Mucosa of stomach (tissue), 1 donor: ENCODE measurements around the gene GPR68.

ENCODE experiments used
- H3K27me3 ChIP-seq: one replicate; pipeline ENCODE4 v1.7.0; 2013; ENCODE audit warnings: mild to moderate bottlenecking, low read length; ENCODE audit not compliant: control insufficient read depth, insufficient read depth
- H3K36me3 ChIP-seq: one replicate; pipeline ENCODE4 v1.7.0; 2013; ENCODE audit warnings: low read length; ENCODE audit not compliant: control insufficient read depth, insufficient read depth
- H3K4me1 ChIP-seq: one replicate; pipeline ENCODE4 v1.7.0; 2013; ENCODE audit warnings: mild to moderate bottlenecking, low read length; ENCODE audit not compliant: control insufficient read depth, insufficient read depth
- H3K4me3 ChIP-seq: one replicate; pipeline ENCODE4 v1.7.0; 2013; ENCODE audit warnings: low read length
- H3K9ac ChIP-seq: one replicate; pipeline ENCODE4 v1.7.0; 2013; ENCODE audit warnings: mild to moderate bottlenecking, low read length, moderate library complexity
- H3K9me3 ChIP-seq: one replicate; pipeline ENCODE4 v1.7.0; 2013; ENCODE audit warnings: mild to moderate bottlenecking, low read length, moderate library complexity; ENCODE audit not compliant: control insufficient read depth
- donor health status: Pancreatic carcinoma.

The GPR68 gene, protein sequence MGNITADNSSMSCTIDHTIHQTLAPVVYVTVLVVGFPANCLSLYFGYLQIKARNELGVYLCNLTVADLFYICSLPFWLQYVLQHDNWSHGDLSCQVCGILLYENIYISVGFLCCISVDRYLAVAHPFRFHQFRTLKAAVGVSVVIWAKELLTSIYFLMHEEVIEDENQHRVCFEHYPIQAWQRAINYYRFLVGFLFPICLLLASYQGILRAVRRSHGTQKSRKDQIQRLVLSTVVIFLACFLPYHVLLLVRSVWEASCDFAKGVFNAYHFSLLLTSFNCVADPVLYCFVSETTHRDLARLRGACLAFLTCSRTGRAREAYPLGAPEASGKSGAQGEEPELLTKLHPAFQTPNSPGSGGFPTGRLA

DNA sequence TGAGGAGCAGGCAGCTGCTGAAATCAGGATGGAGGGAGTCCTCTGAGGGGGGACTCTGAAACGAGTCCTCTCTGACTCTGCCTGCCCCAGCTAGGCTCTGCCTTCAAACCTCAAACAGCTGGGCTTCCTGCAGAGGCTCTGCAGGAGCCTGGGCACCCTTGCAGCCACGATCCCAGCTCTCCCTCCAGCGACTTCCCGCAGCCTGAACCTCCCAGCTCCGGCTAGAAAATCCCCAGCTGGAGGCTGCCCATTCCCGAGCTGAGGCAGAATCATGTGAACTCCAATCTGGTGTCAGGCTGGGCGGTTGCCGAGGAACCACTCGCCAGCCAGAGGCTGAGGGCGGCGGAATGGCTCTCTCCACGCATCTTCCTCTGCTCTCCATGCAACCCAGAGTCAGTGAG, at the start of gene GPR68:
Gene GPR68, minus strand, starts transcription at position 204 of the 401 bp plus-strand sequence. CDS start 9,654 bp downstream, outside the sequence.
- H3K4me1 ChIP-seq: peaks cover 16% of the 10 kb centered on the region
- peaks cover 4% of the 10 kb centered on the region for H3K27me3 ChIP-seq
- H3K9me3 ChIP-seq: no peaks in the 10 kb centered on the region
- no peaks in the 10 kb centered on the region for H3K36me3 ChIP-seq
- peak within 1 kb of the TSS; percentile 14 for H3K4me3 ChIP-seq
- H3K9ac ChIP-seq: peak within 1 kb of the TSS; percentile 53

DNA sequence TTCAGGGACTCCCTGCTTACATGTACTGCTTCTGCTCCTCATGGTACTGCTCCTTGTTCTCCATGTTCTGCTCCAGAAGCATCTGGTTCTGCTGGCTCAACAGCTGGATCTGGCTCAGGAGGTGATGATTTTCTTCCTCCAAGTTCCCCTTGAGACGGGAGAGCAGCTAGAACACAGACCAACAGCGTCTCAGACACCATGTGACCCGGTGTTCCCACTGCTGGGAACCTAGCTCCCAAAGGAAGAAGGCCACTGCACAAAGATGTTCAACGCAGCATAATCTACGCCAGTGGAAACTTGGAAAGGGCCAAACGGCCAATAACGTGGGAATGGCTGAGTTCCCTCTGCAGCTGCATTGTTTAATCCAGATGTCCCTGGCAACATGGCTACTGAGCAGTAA, 49.6 kb upstream of the GPR68 start:
- H3K27me3 ChIP-seq: no peaks in the 10 kb centered on the region
- no peaks in the 10 kb centered on the region for H3K4me1 ChIP-seq
- no peaks in the 10 kb centered on the region for H3K9me3 ChIP-seq
- no peak overlapping the region for H3K9ac ChIP-seq
- H3K36me3 ChIP-seq: peaks cover 12% of the 10 kb centered on the region
- no peak overlapping the region for H3K4me3 ChIP-seq

DNA sequence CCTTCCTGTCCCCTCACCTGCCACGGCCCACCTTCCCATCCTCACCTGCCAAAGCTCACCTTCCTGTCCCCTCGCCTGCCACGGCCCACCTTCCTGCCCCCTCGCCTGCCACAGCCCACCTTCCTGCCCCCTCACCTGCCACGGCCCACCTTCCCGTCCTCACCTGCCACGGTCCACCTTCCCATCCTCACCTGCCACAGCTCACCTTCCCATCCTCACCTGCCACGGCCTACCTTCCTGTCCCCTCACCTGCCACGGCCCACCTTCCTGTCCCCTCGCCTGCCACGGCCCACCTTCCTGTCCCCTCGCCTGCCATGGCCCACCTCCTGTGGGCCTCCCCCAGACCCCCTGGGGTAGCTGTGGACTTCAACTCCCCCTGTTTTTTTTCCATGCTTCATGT, 48.8 kb upstream of the GPR68 start:
- no peaks in the 10 kb centered on the region for H3K27me3 ChIP-seq
- H3K9ac ChIP-seq: no peak overlapping the region
- H3K36me3 ChIP-seq: peaks cover 12% of the 10 kb centered on the region
- no peaks in the 10 kb centered on the region for H3K4me1 ChIP-seq
- no peaks in the 10 kb centered on the region for H3K9me3 ChIP-seq
- H3K4me3 ChIP-seq: no peak overlapping the region

DNA sequence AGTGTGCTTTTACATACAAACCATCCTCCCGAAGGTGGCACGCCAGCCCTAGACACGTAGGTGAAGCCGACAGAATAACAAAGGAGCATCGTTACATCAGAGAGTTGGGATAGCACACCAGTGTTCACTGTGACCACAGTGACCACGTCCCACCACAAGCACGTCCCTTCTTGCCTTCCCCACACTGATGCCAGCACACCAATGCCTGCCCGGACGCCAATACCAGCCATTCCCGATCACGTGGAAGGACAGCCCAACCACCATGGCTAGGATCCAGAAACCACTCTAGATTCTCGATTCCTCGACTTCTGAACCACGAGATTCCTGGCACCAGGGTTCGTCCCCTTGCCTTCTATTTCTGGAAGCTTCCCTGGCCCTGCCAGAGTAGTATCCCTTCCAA, 48.0 kb upstream of the GPR68 start:
- no peaks in the 10 kb centered on the region for H3K4me1 ChIP-seq
- no peak overlapping the region for H3K4me3 ChIP-seq
- no peaks in the 10 kb centered on the region for H3K9me3 ChIP-seq
- peaks cover 12% of the 10 kb centered on the region for H3K36me3 ChIP-seq
- H3K27me3 ChIP-seq: no peaks in the 10 kb centered on the region
- no peak overlapping the region for H3K9ac ChIP-seq

DNA sequence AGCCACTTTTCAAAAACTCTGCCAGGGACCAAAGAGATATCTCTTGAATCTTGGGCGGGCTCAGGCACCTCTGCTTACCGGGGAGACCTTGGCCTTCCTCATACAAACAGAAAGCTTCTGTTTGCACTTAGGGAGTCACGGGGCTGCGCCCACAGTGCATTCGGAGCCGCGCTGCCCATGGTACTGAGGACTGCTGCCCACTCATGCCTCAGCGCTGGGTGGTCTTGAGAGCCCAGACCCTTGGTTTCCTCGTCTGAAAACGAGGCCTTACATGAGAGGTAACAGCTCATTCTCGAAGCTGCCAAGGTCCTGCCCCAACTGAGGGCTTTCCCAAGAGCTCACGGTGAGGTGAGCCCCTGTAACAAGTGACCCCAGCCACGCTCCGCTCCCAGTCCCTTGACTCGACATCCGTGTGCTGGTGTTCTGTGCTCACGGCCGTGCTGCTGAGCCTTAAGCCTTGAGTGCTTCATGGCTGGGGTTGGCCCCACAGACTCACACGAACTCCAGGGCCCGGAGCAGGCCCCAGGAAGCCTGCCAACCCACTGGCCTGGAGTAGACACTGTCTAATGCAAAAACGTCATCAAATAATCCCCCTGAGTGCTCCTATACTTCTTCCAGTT, 47.4 kb upstream of the GPR68 start:
- no peak overlapping the region for H3K9ac ChIP-seq
- no peak overlapping the region for H3K4me3 ChIP-seq
- H3K27me3 ChIP-seq: no peaks in the 10 kb centered on the region
- H3K36me3 ChIP-seq: peaks cover 9% of the 10 kb centered on the region
- no peaks in the 10 kb centered on the region for H3K4me1 ChIP-seq
- H3K9me3 ChIP-seq: no peaks in the 10 kb centered on the region

DNA sequence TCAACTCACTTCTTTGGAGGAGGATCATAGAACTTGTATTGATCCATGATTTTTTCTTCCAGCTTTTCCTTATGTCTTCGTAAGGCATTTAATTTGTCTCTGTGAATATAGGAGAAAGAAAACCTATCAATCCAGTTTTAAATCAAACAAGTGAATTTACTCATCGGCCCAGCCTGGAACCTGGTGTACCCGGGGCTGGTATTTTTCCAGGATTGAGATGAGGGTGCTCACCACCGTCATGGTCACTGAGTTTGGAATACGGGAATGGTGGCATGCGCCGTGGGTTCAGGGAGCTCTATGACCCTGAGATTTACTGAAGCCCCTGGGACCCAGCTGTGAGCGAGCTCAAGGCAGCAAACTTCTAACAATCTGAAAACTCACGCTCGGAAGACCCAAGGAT, 46.5 kb upstream of the GPR68 start:
- H3K4me3 ChIP-seq: no peak overlapping the region
- no peaks in the 10 kb centered on the region for H3K9me3 ChIP-seq
- no peak overlapping the region for H3K9ac ChIP-seq
- H3K27me3 ChIP-seq: no peaks in the 10 kb centered on the region
- H3K4me1 ChIP-seq: no peaks in the 10 kb centered on the region
- peaks cover 1% of the 10 kb centered on the region for H3K36me3 ChIP-seq

DNA sequence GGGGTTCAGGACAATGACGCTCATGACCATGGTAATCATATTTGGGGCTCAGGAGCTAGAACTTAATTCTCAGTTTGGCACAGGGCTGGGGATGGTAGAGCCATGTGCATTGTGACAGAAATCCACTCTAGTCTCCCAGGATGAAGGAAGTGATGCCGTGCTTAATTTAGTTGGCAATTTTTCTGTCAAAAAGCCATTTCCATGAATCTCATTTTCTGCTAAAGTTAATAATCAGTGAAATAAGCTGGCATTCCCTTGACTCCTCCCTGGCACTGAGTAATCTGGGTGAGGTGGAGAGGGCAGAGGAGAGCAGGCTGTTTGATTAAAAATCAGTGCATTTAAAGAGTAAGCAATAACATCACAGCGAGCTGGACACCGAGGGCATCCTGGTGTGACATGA, 45.0 kb upstream of the GPR68 start:
- Histone ChIP-seq H3K27me3 (no peaks in the 10 kb centered on the region), H3K4me1 (no peaks in the 10 kb centered on the region), H3K4me3 (no peak overlapping the region), H3K9ac (no peak overlapping the region), H3K9me3 (no peaks in the 10 kb centered on the region), H3K36me3 (no peaks in the 10 kb centered on the region)

DNA sequence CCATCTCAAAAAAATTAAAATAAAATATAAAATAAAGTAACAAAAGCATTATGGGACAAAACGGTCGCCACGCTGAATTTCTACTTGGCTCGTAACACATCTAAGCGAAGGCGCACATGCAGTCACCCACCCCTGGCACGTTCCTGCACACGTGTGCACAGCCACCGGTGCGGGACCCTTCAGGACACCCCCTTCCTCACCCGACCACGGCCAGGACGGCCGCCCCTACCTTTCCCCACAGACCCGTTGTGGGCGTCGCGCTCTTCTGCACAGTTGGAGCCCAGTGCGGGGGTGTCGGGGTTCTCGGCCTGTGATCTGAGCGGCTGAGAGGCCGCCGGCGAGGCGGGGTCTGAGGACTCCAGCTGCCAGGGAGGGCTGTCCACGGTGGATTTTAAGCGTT, 44.4 kb upstream of the GPR68 start:
- Histone ChIP-seq H3K4me1 (no peaks in the 10 kb centered on the region), H3K36me3 (no peaks in the 10 kb centered on the region)

DNA sequence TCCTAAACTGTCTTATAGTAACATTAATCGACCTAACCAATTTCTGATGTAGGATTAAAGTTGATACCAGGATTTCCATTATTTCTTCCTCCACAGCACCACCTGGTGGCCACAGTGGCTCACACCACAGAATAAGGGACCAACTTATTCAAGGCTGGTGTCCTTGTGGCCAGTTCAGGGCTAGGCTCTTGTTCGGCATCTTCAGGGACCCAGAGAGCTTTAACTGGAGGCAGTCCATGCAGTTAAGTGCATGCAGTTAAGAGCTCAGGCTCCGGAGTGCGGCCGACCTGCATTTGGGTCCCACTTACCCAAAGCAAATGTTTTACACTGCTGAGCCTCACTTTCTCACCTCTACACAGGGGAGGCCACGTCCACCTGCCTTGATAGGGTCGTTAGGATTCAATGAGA, 42.0 kb upstream of the GPR68 start:
- Histone ChIP-seq H3K36me3 (no peaks in the 10 kb centered on the region), H3K4me1 (no peaks in the 10 kb centered on the region), H3K27me3 (no peaks in the 10 kb centered on the region), H3K9ac (no peak overlapping the region), H3K9me3 (no peaks in the 10 kb centered on the region), H3K4me3 (no peak overlapping the region)

More for the DNA sequence above, 44.4 kb upstream of the GPR68 start:
- Histone ChIP-seq H3K9ac (no peak overlapping the region), H3K4me3 (no peak overlapping the region), H3K9me3 (no peaks in the 10 kb centered on the region), H3K27me3 (no peaks in the 10 kb centered on the region)

DNA sequence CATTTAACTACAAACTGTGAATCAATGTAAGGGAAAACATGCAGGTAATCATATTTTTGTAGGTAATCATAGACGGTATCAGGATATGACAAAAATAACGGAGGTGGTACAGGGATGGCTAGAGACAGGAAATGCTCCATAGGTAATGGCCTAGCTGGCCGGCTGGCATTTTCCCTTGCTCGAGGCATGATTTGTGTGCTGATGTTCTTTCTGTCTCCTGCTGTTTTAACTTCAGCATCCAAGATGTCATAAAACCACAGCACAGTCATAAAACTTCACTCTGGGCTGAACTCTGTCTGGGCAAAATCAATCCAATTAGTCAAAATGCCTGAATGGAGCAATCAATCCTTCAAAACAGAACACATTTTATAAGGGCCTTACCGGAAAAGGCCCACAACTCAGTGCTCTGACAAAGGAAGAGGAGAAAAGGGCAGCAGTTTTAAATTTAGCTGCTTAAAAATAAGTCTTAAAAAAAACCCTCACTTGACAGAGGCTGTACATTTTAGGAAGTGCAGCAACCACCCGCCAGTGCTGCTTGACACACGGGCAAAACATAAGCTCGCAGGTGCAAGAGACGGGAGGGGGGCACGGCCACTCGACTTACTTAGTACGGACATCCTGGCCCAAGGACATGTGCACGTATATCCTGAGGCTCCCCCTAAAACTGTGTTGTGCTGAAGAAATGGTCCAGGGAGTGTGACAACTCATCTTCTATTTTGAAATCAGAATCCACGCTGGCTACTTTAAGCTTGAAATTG, 40.5 kb upstream of the GPR68 start:
- no peak overlapping the region for H3K4me3 ChIP-seq
- peaks cover 4% of the 10 kb centered on the region for H3K36me3 ChIP-seq
- H3K9ac ChIP-seq: no peak overlapping the region
- H3K27me3 ChIP-seq: no peaks in the 10 kb centered on the region
- H3K9me3 ChIP-seq: no peaks in the 10 kb centered on the region
- H3K4me1 ChIP-seq: no peaks in the 10 kb centered on the region

DNA sequence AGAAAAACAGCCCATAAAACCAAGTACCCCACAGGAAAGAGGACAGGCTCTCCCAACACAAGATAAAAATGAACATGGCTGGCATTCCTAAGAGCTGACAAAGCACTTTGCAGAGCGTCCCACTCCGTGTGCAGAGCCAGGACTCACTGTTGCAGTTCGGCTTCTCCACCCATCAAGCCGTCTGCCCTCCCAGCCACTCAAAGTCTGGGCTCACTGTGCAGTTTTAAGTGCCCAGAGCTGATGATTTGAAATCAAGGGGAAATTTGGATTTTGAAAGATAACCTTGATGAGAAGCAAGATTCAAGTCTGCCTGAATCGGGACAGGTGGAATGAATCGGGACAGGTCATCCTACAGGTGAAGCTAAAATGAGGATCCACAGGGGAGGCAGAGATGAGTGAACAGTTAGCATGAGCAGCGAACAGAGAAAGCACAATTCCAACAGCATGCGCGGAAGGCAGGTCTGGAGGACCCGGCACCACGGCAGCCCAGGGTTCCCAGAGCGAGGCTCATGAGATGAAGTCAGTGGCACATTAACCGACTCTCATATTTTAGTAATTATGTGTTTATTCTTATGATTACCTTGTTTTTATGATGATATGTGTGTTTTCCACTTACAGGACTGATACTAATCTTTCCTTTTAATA, 39.8 kb upstream of the GPR68 start:
- Histone ChIP-seq H3K27me3 (no peaks in the 10 kb centered on the region), H3K36me3 (peaks cover 6% of the 10 kb centered on the region), H3K4me1 (no peaks in the 10 kb centered on the region)

DNA sequence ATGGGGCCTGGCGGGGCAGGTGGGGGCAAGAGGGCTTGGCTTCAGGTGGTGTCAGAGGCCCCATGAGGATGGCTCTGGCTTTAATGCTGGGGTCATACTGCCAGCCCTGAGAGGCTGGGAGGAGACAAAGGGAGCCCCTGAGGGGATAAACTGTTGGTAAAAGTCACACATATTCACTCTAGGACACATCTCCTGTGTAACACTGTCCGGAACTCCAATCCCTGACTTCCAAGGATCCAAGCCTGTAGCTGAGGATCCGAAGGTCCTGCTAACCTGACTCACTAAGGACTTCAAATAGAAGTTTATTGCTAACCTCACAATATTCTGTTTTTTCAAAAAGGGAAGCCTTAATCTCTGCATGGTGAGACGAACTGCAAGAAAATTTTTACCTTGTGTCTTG, 39.2 kb upstream of the GPR68 start:
- no peaks in the 10 kb centered on the region for H3K9me3 ChIP-seq
- H3K36me3 ChIP-seq: peaks cover 7% of the 10 kb centered on the region
- H3K4me3 ChIP-seq: no peak overlapping the region
- H3K27me3 ChIP-seq: no peaks in the 10 kb centered on the region
- no peaks in the 10 kb centered on the region for H3K4me1 ChIP-seq
- H3K9ac ChIP-seq: no peak overlapping the region

More for the DNA sequence above, 39.8 kb upstream of the GPR68 start:
- H3K9me3 ChIP-seq: no peaks in the 10 kb centered on the region
- H3K9ac ChIP-seq: no peak overlapping the region
- H3K4me3 ChIP-seq: no peak overlapping the region
